Transverse colon (tissue), 3 donors: ENCODE data around the gene NTHL1.

Experiments used
- CTCF ChIP-seq, 5 experiments: fragments of 200-600 bp in 3 of 5; fragments of 450-650 bp in 2 of 5; sonication (generic) in 3 of 5; IDR thresholded peaks; 1 replicate in 2 of 5; 2 replicates in 3 of 5; pipeline ENCODE4 v1.5.1; 2016 to 2017; ENCODE audit warnings: antibody characterized with exemption in 5 of 5, inconsistent platforms in 3 of 5, mild to moderate bottlenecking in 2 of 5, moderate library complexity in 1 of 5
- POLR2A ChIP-seq: fragments of 450-650 bp; IDR thresholded peaks from one replicate; pipeline ENCODE4 v1.6.1; 2016; ENCODE audit warnings: antibody characterized with exemption, mild to moderate bottlenecking, moderate library complexity

- TF ChIP-seq CTCF (IDR thresholded peaks at IDR 0.05) (no peak), POLR2A (no peak)
Observed at GRCh38 chr16:2058420-2058819, 10.8 kb upstream of the NTHL1 start.
